Vagina (tissue), 2 donors: Measurements from ENCODE around the gene RRM2. TPM values are rescaled to one million over a fixed set of nuclear protein-coding genes. Genes with fewer than 3 reads are reported as not detected.

Source experiments
- DNase-seq, 2 donors: peaks; one replicate each; pipeline ENCODE4 v3.0.0-alpha.2; 2017; ENCODE audit errors: extremely low spot score in 2 of 2
- H3K27ac ChIP-seq: fragments of 200-600 bp; sonication (generic); one replicate; pipeline ENCODE4 v1.5.1; 2019
- H3K27me3 ChIP-seq: fragments of 200-600 bp; sonication (generic); one replicate; pipeline ENCODE4 v1.5.1; 2019
- H3K36me3 ChIP-seq, 2 donors: fragments of 200-600 bp; sonication (generic); one replicate each; pipeline ENCODE4 v1.5.1; 2017 to 2019
- H3K4me1 ChIP-seq: fragments of 200-600 bp; sonication (generic); one replicate; pipeline ENCODE4 v1.5.1; 2019
- H3K4me3 ChIP-seq, 2 donors: fragments of 200-600 bp; sonication (generic); 1 replicate in 1 of 2; 2 replicates in 1 of 2; pipeline ENCODE4 v1.5.1; 2016 to 2019
- H3K9me3 ChIP-seq: fragments of 200-600 bp; sonication (generic); one replicate; pipeline ENCODE4 v1.5.1; 2019
- CTCF ChIP-seq, 3 experiments: fragments of 450-650 bp in 2 of 3; fragments of 200-600 bp in 1 of 3; sonication (generic) in 1 of 3; IDR thresholded peaks; one replicate each; pipeline ENCODE4 v1.5.1; 2017 to 2019; ENCODE audit warnings: antibody characterized with exemption in 3 of 3, mild to moderate bottlenecking in 2 of 3, moderate library complexity in 2 of 3
- POLR2A ChIP-seq, 2 donors: fragments of 450-650 bp; IDR thresholded peaks; one replicate each; pipeline ENCODE4 v1.6.1; 2017; ENCODE audit warnings: antibody characterized with exemption in 2 of 2, mild to moderate bottlenecking in 2 of 2, moderate library complexity in 2 of 2
- POLR2AphosphoS5 ChIP-seq, 2 donors: sonication (generic); formaldehyde crosslinking; IDR thresholded peaks; one replicate each; pipeline ENCODE4 v1.9.0; 2017; ENCODE audit warnings: antibody characterized with exemption in 2 of 2, mild to moderate bottlenecking in 2 of 2, low read depth in 1 of 2; ENCODE audit not compliant: insufficient read depth in 1 of 2
- intact Hi-C: fragments of 100-400 bp; cut with DNase I; formaldehyde crosslinking; loops from one replicate; pipeline ENCODE4 v1.15.1; 2023
- total RNA-seq: library from RNA; depleted of rRNA; stranded (reverse); fragments of >200 nt; gene quantifications from one replicate; pipeline ENCODE4 v1.2.3, GENCODE V29; 2016

RRM2 gene
- total RNA-seq, 1 donor from 2014 or later = 11.0 TPM

- H3K4me1 ChIP-seq = peaks cover 22% of the 10 kb centered on the region
- H3K27me3 ChIP-seq = no peaks in the 10 kb centered on the region
- no peak overlapping the region for H3K27ac ChIP-seq
- no peak for TF ChIP-seq POLR2AphosphoS5 (IDR thresholded peaks at IDR 0.05; ENCODE audit: insufficient read depth in 1 of 2, low read depth in 1 of 2)
- no peak for TF ChIP-seq POLR2A (IDR thresholded peaks at IDR 0.05)
- TF ChIP-seq CTCF (IDR thresholded peaks at IDR 0.05) = no peak
- intact Hi-C loops = no loop called here
- no peaks in the 10 kb centered on the region for H3K36me3 ChIP-seq
- H3K4me3 ChIP-seq = no peak overlapping the region
- H3K9me3 ChIP-seq = no peaks in the 10 kb centered on the region
- DNase-seq = no peak
Observed at GRCh38 chr2:10173258-10174005, 50.9 kb downstream of the RRM2 start.

- H3K9me3 ChIP-seq = no peaks in the 10 kb centered on the region
- no peak overlapping the region for H3K4me3 ChIP-seq
- no peaks in the 10 kb centered on the region for H3K36me3 ChIP-seq
- DNase-seq = no peak
- TF ChIP-seq CTCF (IDR thresholded peaks at IDR 0.05) (no peak), POLR2A (IDR thresholded peaks at IDR 0.05) (no peak), POLR2AphosphoS5 (IDR thresholded peaks at IDR 0.05; ENCODE audit: insufficient read depth in 1 of 2, low read depth in 1 of 2) (no peak)
- intact Hi-C loops = no loop called here
- H3K27ac ChIP-seq = no peak overlapping the region
- H3K4me1 ChIP-seq = peaks cover 18% of the 10 kb centered on the region
- no peaks in the 10 kb centered on the region for H3K27me3 ChIP-seq
Observed at GRCh38 chr2:10174173-10174572, 51.6 kb downstream of the RRM2 start.

DNA sequence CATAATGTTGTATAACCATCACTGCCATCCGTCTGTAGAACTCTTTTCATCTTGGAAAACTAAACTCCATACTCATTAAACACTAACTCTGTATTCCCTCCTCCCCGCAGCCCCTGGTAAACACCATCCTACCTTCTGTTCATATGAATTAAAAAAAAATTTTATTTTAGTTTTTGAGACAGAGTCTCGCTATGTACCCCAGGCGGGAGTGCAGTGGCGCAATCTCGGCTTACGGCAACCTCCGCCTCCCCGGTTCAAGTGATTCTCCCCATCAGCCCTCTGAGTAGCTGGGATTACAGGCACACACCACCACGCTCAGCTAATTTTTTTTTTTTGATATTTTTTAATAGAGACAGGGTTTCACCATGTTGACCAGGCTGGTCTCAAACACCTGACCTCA, 52.9 kb downstream of the RRM2 start:
- Histone ChIP-seq H3K9me3 (no peaks in the 10 kb centered on the region), H3K36me3 (no peaks in the 10 kb centered on the region), H3K4me1 (peaks cover 6% of the 10 kb centered on the region), H3K27me3 (no peaks in the 10 kb centered on the region), H3K4me3 (no peak overlapping the region), H3K27ac (no peak overlapping the region)
- intact Hi-C loops = no loop called here
- no peak for DNase-seq
- TF ChIP-seq POLR2A (IDR thresholded peaks at IDR 0.05) = no peak
- TF ChIP-seq POLR2AphosphoS5 (IDR thresholded peaks at IDR 0.05; ENCODE audit: insufficient read depth in 1 of 2, low read depth in 1 of 2) = no peak
- no peak for TF ChIP-seq CTCF (IDR thresholded peaks at IDR 0.05)

DNA sequence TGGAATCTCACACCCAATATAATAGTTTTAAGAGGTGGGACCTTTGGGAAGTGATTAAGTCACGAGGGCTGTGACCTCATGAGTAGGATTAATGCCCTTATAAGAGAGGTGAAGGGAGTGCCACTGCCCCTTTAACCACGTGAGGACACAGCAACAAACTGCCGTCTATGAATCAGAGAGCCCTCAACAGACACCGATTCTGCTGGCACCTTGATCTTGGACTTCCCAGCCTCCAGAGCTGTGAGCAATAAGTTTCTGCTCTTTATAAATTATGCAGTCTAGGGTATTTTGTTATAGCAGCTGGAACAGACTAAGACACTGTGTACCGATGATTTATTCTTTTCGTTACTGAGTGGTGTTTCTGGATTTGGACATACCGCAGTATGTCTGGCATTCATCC, 56.2 kb downstream of the RRM2 start:
- TF ChIP-seq POLR2AphosphoS5 (IDR thresholded peaks at IDR 0.05; ENCODE audit: insufficient read depth in 1 of 2, low read depth in 1 of 2) (no peak), CTCF (IDR thresholded peaks at IDR 0.05) (no peak), POLR2A (IDR thresholded peaks at IDR 0.05) (no peak)
- DNase-seq = no peak
- intact Hi-C loops = no loop called here

DNA sequence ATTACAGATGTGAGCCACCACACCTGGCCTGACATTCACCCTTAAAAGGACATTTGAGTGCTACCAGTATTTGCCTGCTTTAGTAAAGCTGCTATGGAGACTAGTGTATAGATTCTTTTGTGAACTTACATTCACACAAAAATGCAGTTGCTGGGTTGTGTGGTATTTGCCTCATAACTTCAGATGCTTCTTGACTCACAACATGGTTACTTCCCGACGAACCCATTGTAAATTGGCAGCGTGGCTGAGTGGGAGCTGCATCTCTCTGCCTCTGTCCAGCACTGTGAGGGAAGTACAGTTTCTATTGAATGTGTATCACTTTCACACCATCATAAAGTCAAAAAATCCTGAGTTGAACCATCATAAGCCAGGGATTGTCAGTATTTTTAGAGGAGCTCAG, 56.9 kb downstream of the RRM2 start:
- H3K4me1 ChIP-seq = no peaks in the 10 kb centered on the region
- DNase-seq = no peak
- no peaks in the 10 kb centered on the region for H3K27me3 ChIP-seq
- H3K9me3 ChIP-seq = no peaks in the 10 kb centered on the region
- H3K36me3 ChIP-seq = no peaks in the 10 kb centered on the region
- TF ChIP-seq POLR2A (IDR thresholded peaks at IDR 0.05) = no peak
- TF ChIP-seq POLR2AphosphoS5 (IDR thresholded peaks at IDR 0.05; ENCODE audit: insufficient read depth in 1 of 2, low read depth in 1 of 2) = no peak
- TF ChIP-seq CTCF (IDR thresholded peaks at IDR 0.05) = no peak
- no peak overlapping the region for H3K4me3 ChIP-seq
- intact Hi-C loops = no loop called here
- no peak overlapping the region for H3K27ac ChIP-seq

More for the DNA sequence above, 56.2 kb downstream of the RRM2 start:
- Histone ChIP-seq H3K27ac (no peak overlapping the region), H3K4me1 (no peaks in the 10 kb centered on the region), H3K9me3 (no peaks in the 10 kb centered on the region), H3K27me3 (no peaks in the 10 kb centered on the region), H3K36me3 (no peaks in the 10 kb centered on the region), H3K4me3 (no peak overlapping the region)
